ENCODE measurements around the gene NDUFA8.

Gene NDUFA8

GRCh38 chr9:122151267-122151828, 8.2 kb downstream of the NDUFA8 start:
- DNase-seq (ENCODE audit: insufficient read length) (no peak), FAIRE-seq (no peak)
- TF ChIP-seq POLR2AphosphoS5 (IDR thresholded peaks at IDR 0.05; ENCODE audit: low read depth, low read length) (no peak), TAF1 (IDR thresholded peaks at IDR 0.05; ENCODE audit: borderline replicate concordance, low read depth, low read length) (no peak), POLR2A (IDR thresholded peaks at IDR 0.05; ENCODE audit: low read depth, low read length) (no peak)

- no peak for DNase-seq (ENCODE audit: insufficient read length)
- no peak for FAIRE-seq
- no peak for TF ChIP-seq POLR2A (IDR thresholded peaks at IDR 0.05; ENCODE audit: low read depth, low read length)
- no peak for TF ChIP-seq TAF1 (IDR thresholded peaks at IDR 0.05; ENCODE audit: borderline replicate concordance, low read depth, low read length)
- no peak for TF ChIP-seq POLR2AphosphoS5 (IDR thresholded peaks at IDR 0.05; ENCODE audit: low read depth, low read length)
These were observed 14.1 kb downstream of the NDUFA8 start for GRCh38 chr9:122145592-122145863.

GRCh38 chr9:122144836-122145591, 14.6 kb downstream of the NDUFA8 start:
- TF ChIP-seq POLR2AphosphoS5 (IDR thresholded peaks at IDR 0.05; ENCODE audit: low read depth, low read length): no peak
- TF ChIP-seq POLR2A (IDR thresholded peaks at IDR 0.05; ENCODE audit: low read depth, low read length): no peak
- DNase-seq (ENCODE audit: insufficient read length) (no peak), FAIRE-seq (no peak)

GRCh38 chr9:122143876-122144405, 15.6 kb downstream of the NDUFA8 start:
- FAIRE-seq (no peak), DNase-seq (ENCODE audit: insufficient read length) (no peak)
- TF ChIP-seq TAF1 (IDR thresholded peaks at IDR 0.05; ENCODE audit: borderline replicate concordance, low read depth, low read length) (no peak), POLR2A (IDR thresholded peaks at IDR 0.05; ENCODE audit: low read depth, low read length) (no peak), POLR2AphosphoS5 (IDR thresholded peaks at IDR 0.05; ENCODE audit: low read depth, low read length) (no peak)

GRCh38 chr9:122143296-122143695, 16.3 kb downstream of the NDUFA8 start:
- no peak for FAIRE-seq
- DNase-seq (ENCODE audit: insufficient read length): no peak
- TF ChIP-seq TAF1 (IDR thresholded peaks at IDR 0.05; ENCODE audit: borderline replicate concordance, low read depth, low read length) (no peak), POLR2A (IDR thresholded peaks at IDR 0.05; ENCODE audit: low read depth, low read length) (no peak), POLR2AphosphoS5 (IDR thresholded peaks at IDR 0.05; ENCODE audit: low read depth, low read length) (no peak)

GRCh38 chr9:122141671-122142070, 17.9 kb downstream of the NDUFA8 start:
- FAIRE-seq (no peak), DNase-seq (ENCODE audit: insufficient read length) (no peak)
- TF ChIP-seq POLR2A (IDR thresholded peaks at IDR 0.05; ENCODE audit: low read depth, low read length) (no peak), POLR2AphosphoS5 (IDR thresholded peaks at IDR 0.05; ENCODE audit: low read depth, low read length) (no peak), TAF1 (IDR thresholded peaks at IDR 0.05; ENCODE audit: borderline replicate concordance, low read depth, low read length) (no peak)

- TF ChIP-seq POLR2A (IDR thresholded peaks at IDR 0.05; ENCODE audit: low read depth, low read length): no peak
- TF ChIP-seq TAF1 (IDR thresholded peaks at IDR 0.05; ENCODE audit: borderline replicate concordance, low read depth, low read length): no peak
- TF ChIP-seq POLR2AphosphoS5 (IDR thresholded peaks at IDR 0.05; ENCODE audit: low read depth, low read length): no peak
- DNase-seq (ENCODE audit: insufficient read length) (no peak), FAIRE-seq (no peak)
These were observed 19.0 kb downstream of the NDUFA8 start for GRCh38 chr9:122140368-122141193.

GRCh38 chr9:122138560-122139268, 20.9 kb downstream of the NDUFA8 start:
- TF ChIP-seq POLR2A (IDR thresholded peaks at IDR 0.05; ENCODE audit: low read depth, low read length) (no peak), TAF1 (IDR thresholded peaks at IDR 0.05; ENCODE audit: borderline replicate concordance, low read depth, low read length) (no peak), POLR2AphosphoS5 (IDR thresholded peaks at IDR 0.05; ENCODE audit: low read depth, low read length) (no peak)
- no peak for DNase-seq (ENCODE audit: insufficient read length)
- no peak for FAIRE-seq

- TF ChIP-seq POLR2A (IDR thresholded peaks at IDR 0.05; ENCODE audit: low read depth, low read length): no peak
- TF ChIP-seq TAF1 (IDR thresholded peaks at IDR 0.05; ENCODE audit: borderline replicate concordance, low read depth, low read length): no peak
- no peak for TF ChIP-seq POLR2AphosphoS5 (IDR thresholded peaks at IDR 0.05; ENCODE audit: low read depth, low read length)
- no peak for FAIRE-seq
These were observed 24.1 kb downstream of the NDUFA8 start for GRCh38 chr9:122135529-122135859.

GRCh38 chr9:122134822-122135528, 24.6 kb downstream of the NDUFA8 start:
- TF ChIP-seq POLR2A (IDR thresholded peaks at IDR 0.05; ENCODE audit: low read depth, low read length) (no peak), POLR2AphosphoS5 (IDR thresholded peaks at IDR 0.05; ENCODE audit: low read depth, low read length) (no peak), TAF1 (IDR thresholded peaks at IDR 0.05; ENCODE audit: borderline replicate concordance, low read depth, low read length) (no peak)
- FAIRE-seq (no peak), DNase-seq (ENCODE audit: insufficient read length) (no peak)

More at GRCh38 chr9:122135529-122135859, 24.1 kb downstream of the NDUFA8 start:
- DNase-seq (ENCODE audit: insufficient read length): no peak
